Measurements from ENCODE around the gene KIAA0513.
A peak's percentile ranks its signal among the peaks of the same experiment; 100 is the strongest.

KIAA0513 gene

GRCh38 chr16:84996365-84996764, 31.2 kb upstream of the KIAA0513 start:
- Mint-ChIP-seq H3K9me3 (no peaks in the 10 kb centered on the region), H3K4me3 (no peak overlapping the region), H3K4me1 (peaks cover 29% of the 10 kb centered on the region), H3K27me3 (no peaks in the 10 kb centered on the region), H3K36me3 (ENCODE audit: insufficient read depth) (peaks cover 51% of the 10 kb centered on the region), H3K27ac (ENCODE audit: low read depth) (peak overlapping the region; percentile 86)
- DNase-seq (ENCODE audit: low spot score in 2 of 2) (no peak), ATAC-seq (replicated peaks; ENCODE audit: extremely low read depth, poor library complexity, severe bottlenecking) (no peak)

- H3K27ac Mint-ChIP-seq (ENCODE audit: low read depth): peak overlapping the region; percentile 88
- ATAC-seq (replicated peaks; ENCODE audit: extremely low read depth, poor library complexity, severe bottlenecking): no peak
- peaks cover 50% of the 10 kb centered on the region for H3K4me1 Mint-ChIP-seq
Observed at GRCh38 chr16:84999200-84999599, 28.4 kb upstream of the KIAA0513 start.

GRCh38 chr16:84999857-85000480, 27.6 kb upstream of the KIAA0513 start:
- Mint-ChIP-seq H3K4me3 (no peak overlapping the region), H3K27ac (ENCODE audit: low read depth) (peak overlapping the region; percentile 88), H3K9me3 (no peaks in the 10 kb centered on the region), H3K27me3 (no peaks in the 10 kb centered on the region), H3K36me3 (ENCODE audit: insufficient read depth) (peaks cover 28% of the 10 kb centered on the region), H3K4me1 (peaks cover 57% of the 10 kb centered on the region)
- DNase-seq (ENCODE audit: low spot score in 2 of 2): no peak
- no peak for ATAC-seq (replicated peaks; ENCODE audit: extremely low read depth, poor library complexity, severe bottlenecking)

More at GRCh38 chr16:84999200-84999599, 28.4 kb upstream of the KIAA0513 start:
- Mint-ChIP-seq H3K36me3 (ENCODE audit: insufficient read depth) (peaks cover 31% of the 10 kb centered on the region), H3K9me3 (no peaks in the 10 kb centered on the region), H3K27me3 (no peaks in the 10 kb centered on the region), H3K4me3 (no peak overlapping the region)
- DNase-seq (ENCODE audit: low spot score in 2 of 2): no peak

GRCh38 chr16:85002099-85002541, 25.5 kb upstream of the KIAA0513 start:
- DNase-seq (ENCODE audit: low spot score in 2 of 2) (no peak), ATAC-seq (replicated peaks; ENCODE audit: extremely low read depth, poor library complexity, severe bottlenecking) (no peak)
- Mint-ChIP-seq H3K4me1 (peaks cover 55% of the 10 kb centered on the region), H3K27ac (ENCODE audit: low read depth) (no peak overlapping the region), H3K4me3 (no peak overlapping the region), H3K27me3 (no peaks in the 10 kb centered on the region), H3K36me3 (ENCODE audit: insufficient read depth) (peaks cover 21% of the 10 kb centered on the region), H3K9me3 (no peaks in the 10 kb centered on the region)

- ATAC-seq (replicated peaks; ENCODE audit: extremely low read depth, poor library complexity, severe bottlenecking) (no peak), DNase-seq (ENCODE audit: low spot score in 2 of 2) (no peak)
- no peaks in the 10 kb centered on the region for H3K27me3 Mint-ChIP-seq
- H3K4me3 Mint-ChIP-seq: no peak overlapping the region
- H3K36me3 Mint-ChIP-seq (ENCODE audit: insufficient read depth): peaks cover 17% of the 10 kb centered on the region
- peak overlapping the region; percentile 26 for H3K27ac Mint-ChIP-seq (ENCODE audit: low read depth)
- H3K4me1 Mint-ChIP-seq: peaks cover 60% of the 10 kb centered on the region
- H3K9me3 Mint-ChIP-seq: no peaks in the 10 kb centered on the region
Observed at GRCh38 chr16:85002608-85003007, 25.0 kb upstream of the KIAA0513 start.

- Mint-ChIP-seq H3K27ac (ENCODE audit: low read depth) (peak overlapping the region; percentile 26), H3K4me1 (peaks cover 65% of the 10 kb centered on the region), H3K4me3 (no peak overlapping the region), H3K9me3 (no peaks in the 10 kb centered on the region), H3K27me3 (no peaks in the 10 kb centered on the region), H3K36me3 (ENCODE audit: insufficient read depth) (peaks cover 14% of the 10 kb centered on the region)
- ATAC-seq (replicated peaks; ENCODE audit: extremely low read depth, poor library complexity, severe bottlenecking) (no peak), DNase-seq (ENCODE audit: low spot score in 2 of 2) (no peak)
Observed at GRCh38 chr16:85003076-85003475, 24.5 kb upstream of the KIAA0513 start.

- ATAC-seq (replicated peaks; ENCODE audit: extremely low read depth, poor library complexity, severe bottlenecking): no peak
- Mint-ChIP-seq H3K4me3 (no peak overlapping the region), H3K4me1 (peaks cover 71% of the 10 kb centered on the region)
Observed at GRCh38 chr16:85003725-85004586, 23.6 kb upstream of the KIAA0513 start.

GRCh38 chr16:85004587-85005205, 22.9 kb upstream of the KIAA0513 start:
- H3K4me1 Mint-ChIP-seq: peaks cover 67% of the 10 kb centered on the region

More at GRCh38 chr16:85003725-85004586, 23.6 kb upstream of the KIAA0513 start:
- H3K36me3 Mint-ChIP-seq (ENCODE audit: insufficient read depth): peaks cover 10% of the 10 kb centered on the region
- no peak overlapping the region for H3K27ac Mint-ChIP-seq (ENCODE audit: low read depth)
- no peak for DNase-seq (ENCODE audit: low spot score in 2 of 2)
- no peaks in the 10 kb centered on the region for H3K9me3 Mint-ChIP-seq
- H3K27me3 Mint-ChIP-seq: no peaks in the 10 kb centered on the region

GRCh38 chr16:85005285-85006069, 22.1 kb upstream of the KIAA0513 start:
- peaks cover 11% of the 10 kb centered on the region for H3K36me3 Mint-ChIP-seq (ENCODE audit: insufficient read depth)
- no peaks in the 10 kb centered on the region for H3K27me3 Mint-ChIP-seq
- no peak for DNase-seq (ENCODE audit: low spot score in 2 of 2)
- no peak overlapping the region for H3K4me3 Mint-ChIP-seq
- no peaks in the 10 kb centered on the region for H3K9me3 Mint-ChIP-seq
- no peak for ATAC-seq (replicated peaks; ENCODE audit: extremely low read depth, poor library complexity, severe bottlenecking)
- H3K4me1 Mint-ChIP-seq: peaks cover 73% of the 10 kb centered on the region
- H3K27ac Mint-ChIP-seq (ENCODE audit: low read depth): no peak overlapping the region

More at GRCh38 chr16:85004587-85005205, 22.9 kb upstream of the KIAA0513 start:
- ATAC-seq (replicated peaks; ENCODE audit: extremely low read depth, poor library complexity, severe bottlenecking): no peak
- Mint-ChIP-seq H3K4me3 (no peak overlapping the region), H3K27ac (ENCODE audit: low read depth) (no peak overlapping the region), H3K9me3 (no peaks in the 10 kb centered on the region), H3K36me3 (ENCODE audit: insufficient read depth) (peaks cover 8% of the 10 kb centered on the region), H3K27me3 (no peaks in the 10 kb centered on the region)
- no peak for DNase-seq (ENCODE audit: low spot score in 2 of 2)

GRCh38 chr16:85006639-85007038, 21.0 kb upstream of the KIAA0513 start:
- no peaks in the 10 kb centered on the region for H3K27me3 Mint-ChIP-seq
- peaks cover 80% of the 10 kb centered on the region for H3K4me1 Mint-ChIP-seq
- H3K27ac Mint-ChIP-seq (ENCODE audit: low read depth): no peak overlapping the region
- no peak for DNase-seq (ENCODE audit: low spot score in 2 of 2)
- H3K4me3 Mint-ChIP-seq: no peak overlapping the region
- no peaks in the 10 kb centered on the region for H3K9me3 Mint-ChIP-seq
- no peak for ATAC-seq (replicated peaks; ENCODE audit: extremely low read depth, poor library complexity, severe bottlenecking)
- peaks cover 16% of the 10 kb centered on the region for H3K36me3 Mint-ChIP-seq (ENCODE audit: insufficient read depth)

- Mint-ChIP-seq H3K4me3 (no peak overlapping the region), H3K4me1 (peaks cover 74% of the 10 kb centered on the region), H3K9me3 (no peaks in the 10 kb centered on the region), H3K27me3 (no peaks in the 10 kb centered on the region), H3K36me3 (ENCODE audit: insufficient read depth) (peaks cover 18% of the 10 kb centered on the region), H3K27ac (ENCODE audit: low read depth) (peak overlapping the region; percentile 50)
- DNase-seq (ENCODE audit: low spot score in 2 of 2) (no peak), ATAC-seq (replicated peaks; ENCODE audit: extremely low read depth, poor library complexity, severe bottlenecking) (no peak)
Observed at GRCh38 chr16:85007496-85008214, 19.9 kb upstream of the KIAA0513 start.

Data from central memory CD8-positive, alpha-beta T cell (primary cell).